GM12875 (cell line): ENCODE data around the gene CLK1.
"Not testable (repeated sequence)": the region's sequence is repeated elsewhere in the genome, so short reads cannot be mapped to it uniquely, and the experiment has no call there.

Source experiments
- H3K4me3 ChIP-seq: one replicate; pipeline ENCODE4 v1.5.1; 2011; ENCODE audit warnings: low read depth, low read length, control low read depth
- CTCF ChIP-seq: IDR thresholded peaks from 2 replicates; pipeline ENCODE4 v1.5.1; 2011; ENCODE audit warnings: low read depth, mild to moderate bottlenecking, control low read depth, inconsistent platforms, low read length, moderate library complexity, borderline replicate concordance; ENCODE audit not compliant: insufficient read depth

The CLK1 gene

GRCh38 chr2:200888704-200889625, 24.5 kb upstream of the CLK1 start, which contains the start of the genes NIF3L1 and PPIL3:
Gene NIF3L1, plus strand, starts transcription at chr2:200889371. Its CDS starts 2,573 bp downstream, at chr2:200891944.
Gene PPIL3, minus strand, starts transcription at chr2:200889077. Its CDS starts 1,462 bp downstream, at chr2:200887615.
- peak within 1 kb of the TSS; percentile 58 for H3K4me3 ChIP-seq
- no peak for TF ChIP-seq CTCF

- not testable (repeated sequence) for H3K4me3 ChIP-seq
Measured at GRCh38 chr2:200881715-200882249, 17.3 kb upstream of the CLK1 start.

- no peak overlapping the region for H3K4me3 ChIP-seq
- TF ChIP-seq CTCF: no peak
Measured at GRCh38 chr2:200878289-200878880, 13.9 kb upstream of the CLK1 start.

GRCh38 chr2:200877443-200877842, 13.0 kb upstream of the CLK1 start:
- no peak overlapping the region for H3K4me3 ChIP-seq
- no peak for TF ChIP-seq CTCF

GRCh38 chr2:200873560-200873959, 9.1 kb upstream of the CLK1 start:
- no peak overlapping the region for H3K4me3 ChIP-seq
- TF ChIP-seq CTCF: no peak

GRCh38 chr2:200871151-200871550, 6.7 kb upstream of the CLK1 start:
- H3K4me3 ChIP-seq: no peak overlapping the region
- TF ChIP-seq CTCF: no peak

- TF ChIP-seq CTCF: no peak
- H3K4me3 ChIP-seq: no peak overlapping the region
Measured at GRCh38 chr2:200869014-200869413, 4.6 kb upstream of the CLK1 start.
